ENCODE results near the gene STRIP2. TPM values are rescaled to one million over a fixed set of nuclear protein-coding genes. Genes with fewer than 3 reads are reported as not detected.

STRIP2 gene
- total RNA-seq, 1 experiment from 2014 or later: 9.9 TPM

GRCh38 chr7:129525225-129525862 lies 91.1 kb downstream of the STRIP2 start:
- Histone ChIP-seq H2AFZ (ENCODE audit: low read length) (no peak overlapping the region), H3K27me3 (ENCODE audit: insufficient read depth, low read length) (no peaks in the 10 kb centered on the region), H3K23ac (ENCODE audit: insufficient read length, low read depth, low read length) (no peak overlapping the region), H4K20me1 (ENCODE audit: control insufficient read depth, insufficient read depth, insufficient read length) (no peaks in the 10 kb centered on the region), H3T11ph (ENCODE audit: low read length) (no peak overlapping the region), H3K9me3 (ENCODE audit: control insufficient read depth, low read depth, low read length) (no peaks in the 10 kb centered on the region), H2BK120ac (ENCODE audit: low read depth, low read length, poor library complexity, severe bottlenecking) (no peak overlapping the region), H4K8ac (replicated peaks; ENCODE audit: insufficient read length, low read depth, low read length) (no peak overlapping the region), H3K23me2 (ENCODE audit: insufficient read length, low read depth, low read length, poor library complexity, severe bottlenecking) (no peaks in the 10 kb centered on the region), H3K27ac (ENCODE audit: insufficient read length, low read depth, low read length) (no peak overlapping the region), H4K91ac (ENCODE audit: insufficient read length, low read depth, low read length) (no peak overlapping the region), H4K5ac (ENCODE audit: insufficient read length, low read depth, low read length) (no peak overlapping the region), H3K14ac (ENCODE audit: insufficient read depth, low read length) (no peak overlapping the region), H2BK20ac (ENCODE audit: low read depth, low read length, poor library complexity, severe bottlenecking) (no peak overlapping the region), H3K9ac (ENCODE audit: extremely low read depth, insufficient read length, low read length) (no peak overlapping the region), H3K4me1 (ENCODE audit: insufficient read depth, low read length) (no peaks in the 10 kb centered on the region), H3K56ac (ENCODE audit: insufficient read length, low read depth, low read length) (no peak overlapping the region), H3K79me1 (ENCODE audit: insufficient read depth, low read depth, low read length, poor library complexity, severe bottlenecking) (no peaks in the 10 kb centered on the region), H2BK12ac (ENCODE audit: insufficient read length, low read depth, low read length) (no peak overlapping the region), H2AK5ac (ENCODE audit: insufficient read length, low read length) (no peak overlapping the region), H3K4me2 (ENCODE audit: insufficient read depth, insufficient read length, low read length) (no peak overlapping the region), H2BK5ac (ENCODE audit: insufficient read length, low read length) (no peak overlapping the region), H2BK15ac (ENCODE audit: low read depth, low read length) (no peak overlapping the region), H3K18ac (ENCODE audit: insufficient read length, low read depth, low read length) (no peak overlapping the region), H3K4ac (ENCODE audit: low read depth, low read length) (no peak overlapping the region), H3K79me2 (ENCODE audit: insufficient read depth, low read length) (no peaks in the 10 kb centered on the region)
- Mint-ChIP-seq H3K27ac (0 out of 7 replicates have a peak overlapping the region, but pooled peaks of 1 of the 3 experiments have one; percentile 40), H3K9me3 (no peaks in the 10 kb centered on the region; a peak in 1 of 5 replicates), H3K4me1 (peaks cover 18 to 22% of the 10 kb centered on the region in 2 experiments), H3K36me3 (ENCODE audit: insufficient read depth in 1 of 3, low read depth in 3 of 3) (no peaks in the 10 kb centered on the region; a peak in 1 of 7 replicates), H3K27me3 (ENCODE audit: low read depth) (peaks cover 23% of the 10 kb centered on the region), H3K4me3 (no peak overlapping the region; a peak in 2 of 5 replicates)
- TF ChIP-seq CTCF (conservative IDR thresholded peaks at IDR 0.05): no peak
- DNase-seq: no peak
- no CpG with 5 or more reads among the region's 9 CpGs for WGBS (ENCODE audit: extremely low coverage, insufficient read length, low lambda C conversion rate)
